HG02970 (cell line): ENCODE results near the gene CELSR3.

Experiments
- ATAC-seq: cut with Tn5 transposase; IDR thresholded peaks from one replicate; pipeline ENCODE4 v1.9.1; 2021; ENCODE audit warnings: mild to moderate bottlenecking, moderate library complexity, moderate number of reproducible peaks; ENCODE audit not compliant: unreplicated experiment, low FRiP score

The CELSR3 gene

GRCh38 chr3:48688032-48688736, 25.5 kb upstream of the CELSR3 start:
- no peak for ATAC-seq

DNA sequence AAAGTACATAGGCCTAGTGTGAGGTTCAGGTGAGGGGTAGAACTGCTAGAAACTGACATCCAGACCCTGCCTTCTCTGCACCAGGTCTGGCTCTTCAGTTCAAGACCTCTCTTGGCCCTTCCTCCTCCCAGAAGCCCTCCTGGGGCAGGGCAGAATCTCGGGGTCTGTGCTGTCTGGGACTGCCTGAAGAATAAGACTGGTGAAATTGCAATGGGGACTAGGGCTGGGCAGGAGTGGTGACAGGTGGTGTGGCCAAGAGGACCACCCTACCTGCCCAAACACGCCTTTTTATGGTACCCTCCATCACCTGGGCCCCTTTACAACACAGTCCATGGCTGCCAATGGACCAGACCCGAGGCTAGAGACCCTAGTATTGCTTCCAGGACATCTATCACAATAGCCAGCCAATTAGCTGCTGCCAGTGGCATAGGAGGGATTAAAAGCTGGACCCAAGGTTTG, 24.6 kb upstream of the CELSR3 start:
- ATAC-seq = no peak

GRCh38 chr3:48686538-48687219, 24.0 kb upstream of the CELSR3 start:
- no peak for ATAC-seq

- ATAC-seq = peak; percentile 83
Measured at GRCh38 chr3:48685603-48686511, 23.2 kb upstream of the CELSR3 start, which contains the start of gene NCKIPSD. NCKIPSD (minus strand) TSS chr3:48685915; CDS start chr3:48685807, 108 bp downstream.

GRCh38 chr3:48685293-48685602, 22.6 kb upstream of the CELSR3 start:
- ATAC-seq = no peak

GRCh38 chr3:48684480-48685143, 21.9 kb upstream of the CELSR3 start:
- no peak for ATAC-seq

GRCh38 chr3:48684054-48684349, 21.3 kb upstream of the CELSR3 start:
- ATAC-seq = no peak

- no peak for ATAC-seq
Measured at GRCh38 chr3:48682786-48683185, 20.1 kb upstream of the CELSR3 start.

- no peak for ATAC-seq
Measured at GRCh38 chr3:48681974-48682610, 19.4 kb upstream of the CELSR3 start.

- no peak for ATAC-seq
Measured at GRCh38 chr3:48681541-48681880, 18.8 kb upstream of the CELSR3 start.

GRCh38 chr3:48680811-48681540, 18.3 kb upstream of the CELSR3 start:
- ATAC-seq = no peak

GRCh38 chr3:48679411-48680391, 17.0 kb upstream of the CELSR3 start:
- ATAC-seq = no peak

DNA sequence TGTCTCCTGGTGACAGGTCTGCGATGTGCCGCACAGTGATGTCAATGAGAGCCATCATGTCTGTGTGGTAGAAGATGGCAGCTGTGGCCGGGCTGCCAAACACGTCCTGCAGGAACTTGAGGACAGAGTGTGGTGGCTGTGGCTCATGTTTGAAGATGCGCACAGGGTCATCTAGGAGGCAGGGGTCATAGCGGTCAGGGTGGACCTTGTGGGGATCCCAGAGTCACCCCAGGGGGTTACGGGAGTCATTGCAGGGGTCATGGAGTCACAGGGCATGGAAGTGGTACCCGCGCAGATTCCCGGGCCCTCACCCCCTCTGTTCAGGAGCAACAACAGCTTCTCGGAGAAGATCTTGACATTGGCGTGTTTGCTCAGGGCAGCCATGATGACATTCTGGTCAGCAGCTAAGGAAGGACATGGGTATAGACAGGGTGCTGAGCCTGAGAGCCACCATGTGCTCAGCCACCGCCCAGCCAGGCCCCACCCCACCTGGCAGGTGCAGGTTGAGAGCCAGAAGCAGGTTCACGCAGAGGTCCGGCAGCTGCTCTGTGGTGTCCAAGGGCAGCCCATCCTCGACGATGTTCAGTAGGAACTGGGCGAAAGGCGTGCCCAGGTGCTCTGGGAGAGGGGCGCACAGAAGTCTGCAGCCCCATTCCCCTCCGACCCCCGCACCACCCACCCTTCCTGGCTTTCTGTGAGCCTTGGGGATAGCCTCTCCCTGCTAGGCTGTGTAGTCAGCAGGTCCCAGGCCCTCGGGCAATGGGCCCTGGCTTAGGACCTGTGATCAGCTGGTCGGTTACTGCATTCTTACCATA, 16.1 kb upstream of the CELSR3 start:
- no peak for ATAC-seq

DNA sequence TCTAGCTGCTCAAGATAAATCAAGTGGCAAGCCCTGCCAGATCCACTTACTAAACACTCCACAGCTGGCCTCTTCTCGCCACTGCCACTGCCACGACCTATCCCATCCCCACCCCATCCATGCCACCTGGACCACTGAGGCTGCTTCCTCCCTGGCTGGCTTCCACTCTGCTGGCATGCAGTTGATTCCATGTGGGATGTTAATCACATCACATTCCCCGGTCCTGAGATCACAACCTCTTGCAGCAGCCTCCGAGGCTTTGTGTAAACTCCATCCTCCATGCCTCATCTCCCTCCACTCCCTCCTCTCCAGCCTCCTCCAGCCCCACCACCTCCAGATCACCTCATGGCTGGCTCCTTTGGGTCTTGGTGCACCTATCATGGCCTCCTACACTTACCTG, 15.4 kb upstream of the CELSR3 start:
- ATAC-seq = no peak

GRCh38 chr3:48674505-48674904, 11.8 kb upstream of the CELSR3 start:
- ATAC-seq = no peak

DNA sequence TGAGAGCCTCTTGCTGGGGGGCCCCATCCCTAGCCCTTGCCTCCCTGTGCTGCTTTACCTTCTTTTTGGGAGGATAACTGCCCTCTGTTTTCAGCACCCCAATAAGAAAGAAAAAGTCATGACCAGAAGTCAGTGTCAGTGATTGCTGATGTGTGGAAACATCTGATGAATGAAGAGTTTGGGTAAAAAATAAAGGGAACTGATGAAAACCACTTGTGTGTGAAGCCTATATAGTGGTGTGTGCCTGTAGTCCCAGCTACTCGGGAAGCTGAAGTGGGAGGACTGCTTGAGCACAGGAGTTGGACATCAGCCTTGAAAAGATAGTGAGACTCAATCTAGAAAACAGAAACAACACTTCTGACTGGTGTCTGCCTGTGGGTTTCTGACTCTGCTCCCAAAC, 9.8 kb upstream of the CELSR3 start:
- ATAC-seq = no peak

- no peak for ATAC-seq
Measured at GRCh38 chr3:48664929-48665328, 2.2 kb upstream of the CELSR3 start.

DNA sequence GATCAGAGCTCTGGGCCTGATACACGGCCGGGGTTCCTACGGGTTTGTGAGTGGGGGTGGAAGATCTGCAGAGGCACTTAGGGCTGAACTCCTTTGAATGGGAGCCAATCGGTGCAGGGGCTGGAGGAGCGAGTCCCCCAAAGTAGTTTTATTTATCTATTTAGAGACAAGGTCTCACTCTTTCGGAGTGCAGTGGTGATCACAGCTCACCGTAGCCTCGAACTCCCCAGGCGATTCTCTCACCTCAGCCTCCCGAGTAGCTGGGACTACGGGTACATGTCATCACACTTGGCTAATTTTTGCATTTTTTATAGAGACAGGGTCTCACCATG, 1.6 kb upstream of the CELSR3 start:
- no peak for ATAC-seq
